ENCODE results near the gene CSF1.
"Not testable (repeated sequence)": the region's sequence is repeated elsewhere in the genome, so short reads cannot be mapped to it uniquely, and the experiment has no call there.

The CSF1 gene

GRCh38 chr1:109910123-109910962 is at the start of gene CSF1:
Gene CSF1 (plus strand): TSS chr1:109910849. CDS start chr1:109911024, 175 bp downstream.
- H3K4me1 ChIP-seq, result peaks cover 51% of the 10 kb centered on the region
- H3K36me3 ChIP-seq, result no peaks in the 10 kb centered on the region
- peak within 1 kb of the TSS; percentile 81 for H3K4me3 ChIP-seq
- TF ChIP-seq Cebpa-rat (IDR thresholded peaks at IDR 0.05), result no peak
- peak within 1 kb of the TSS; percentile 97 for H3K4me2 ChIP-seq
- H3K27ac ChIP-seq, result peak within 1 kb of the TSS; percentile 68
- peak within 1 kb of the TSS; percentile 79 for H3K9ac ChIP-seq
- no peaks in the 10 kb centered on the region for H4K20me1 ChIP-seq
- no peaks in the 10 kb centered on the region for H3K9me3 ChIP-seq
- peaks cover 47% of the 10 kb centered on the region for H3K27me3 ChIP-seq

- not testable (repeated sequence) for H3K9me3 ChIP-seq, H3K27ac ChIP-seq, H3K4me2 ChIP-seq, H3K4me3 ChIP-seq, H4K20me1 ChIP-seq, H3K36me3 ChIP-seq, H3K9ac ChIP-seq, H3K27me3 ChIP-seq, H3K4me1 ChIP-seq
Measured at GRCh38 chr1:109861616-109862015, 49.0 kb upstream of the CSF1 start.

GRCh38 chr1:109863667-109864046 is 47.0 kb upstream of the CSF1 start:
- no peaks in the 10 kb centered on the region for H3K36me3 ChIP-seq
- TF ChIP-seq Cebpa-rat (IDR thresholded peaks at IDR 0.05), result no peak
- H3K9me3 ChIP-seq, result peaks cover 5% of the 10 kb centered on the region; the same call in 1 of the 2 replicates

GRCh38 chr1:109864047-109864822 is 46.4 kb upstream of the CSF1 start:
- Histone ChIP-seq H3K4me2 (no peak overlapping the region), H4K20me1 (no peaks in the 10 kb centered on the region), H3K4me3 (no peak overlapping the region), H3K27ac (no peak overlapping the region), H3K4me1 (no peaks in the 10 kb centered on the region), H3K9me3 (peaks cover 5% of the 10 kb centered on the region; the same call in 1 of the 2 replicates), H3K36me3 (no peaks in the 10 kb centered on the region), H3K9ac (no peak overlapping the region), H3K27me3 (no peaks in the 10 kb centered on the region)
- TF ChIP-seq Cebpa-rat (IDR thresholded peaks at IDR 0.05), result no peak

More at GRCh38 chr1:109863667-109864046, 47.0 kb upstream of the CSF1 start:
- no peaks in the 10 kb centered on the region for H3K27me3 ChIP-seq
- H3K9ac ChIP-seq, result no peak overlapping the region
- no peak overlapping the region for H3K4me2 ChIP-seq
- H3K27ac ChIP-seq, result no peak overlapping the region
- H3K4me3 ChIP-seq, result no peak overlapping the region
- H4K20me1 ChIP-seq, result no peaks in the 10 kb centered on the region
- H3K4me1 ChIP-seq, result no peaks in the 10 kb centered on the region

GRCh38 chr1:109864930-109865612 is 45.6 kb upstream of the CSF1 start:
- no peaks in the 10 kb centered on the region for H4K20me1 ChIP-seq
- no peak for TF ChIP-seq Cebpa-rat (IDR thresholded peaks at IDR 0.05)
- H3K9me3 ChIP-seq, result peaks cover 5% of the 10 kb centered on the region; the same call in 1 of the 2 replicates
- H3K4me1 ChIP-seq, result no peaks in the 10 kb centered on the region
- no peak overlapping the region for H3K9ac ChIP-seq
- no peaks in the 10 kb centered on the region for H3K36me3 ChIP-seq
- no peaks in the 10 kb centered on the region for H3K27me3 ChIP-seq
- H3K4me3 ChIP-seq, result no peak overlapping the region
- no peak overlapping the region for H3K27ac ChIP-seq
- H3K4me2 ChIP-seq, result no peak overlapping the region

GRCh38 chr1:109866071-109866470 is 44.6 kb upstream of the CSF1 start:
- Histone ChIP-seq H3K9ac (no peak overlapping the region), H3K27me3 (no peaks in the 10 kb centered on the region), H4K20me1 (no peaks in the 10 kb centered on the region), H3K4me1 (no peaks in the 10 kb centered on the region), H3K27ac (no peak overlapping the region), H3K9me3 (peaks cover 5% of the 10 kb centered on the region; the same call in 1 of the 2 replicates), H3K36me3 (no peaks in the 10 kb centered on the region), H3K4me3 (no peak overlapping the region), H3K4me2 (no peak overlapping the region)
- no peak for TF ChIP-seq Cebpa-rat (IDR thresholded peaks at IDR 0.05)

- H3K27ac ChIP-seq, result no peak overlapping the region
- no peak overlapping the region for H3K4me2 ChIP-seq
Measured at GRCh38 chr1:109873278-109874175, 37.1 kb upstream of the CSF1 start.

GRCh38 chr1:109874445-109874844 is 36.2 kb upstream of the CSF1 start:
- peaks cover 15% of the 10 kb centered on the region for H3K4me1 ChIP-seq
- no peaks in the 10 kb centered on the region for H4K20me1 ChIP-seq
- no peaks in the 10 kb centered on the region for H3K9me3 ChIP-seq
- no peak overlapping the region for H3K9ac ChIP-seq
- H3K36me3 ChIP-seq, result no peaks in the 10 kb centered on the region
- TF ChIP-seq Cebpa-rat (IDR thresholded peaks at IDR 0.05), result no peak
- H3K4me2 ChIP-seq, result no peak overlapping the region
- H3K27ac ChIP-seq, result no peak overlapping the region
- H3K4me3 ChIP-seq, result no peak overlapping the region
- no peaks in the 10 kb centered on the region for H3K27me3 ChIP-seq

More at GRCh38 chr1:109873278-109874175, 37.1 kb upstream of the CSF1 start:
- H3K4me3 ChIP-seq, result no peak overlapping the region
- no peaks in the 10 kb centered on the region for H4K20me1 ChIP-seq
- no peak overlapping the region for H3K9ac ChIP-seq
- H3K9me3 ChIP-seq, result no peaks in the 10 kb centered on the region
- 0 out of 2 replicates have a peak, but pooled peaks have one; percentile 37 for TF ChIP-seq Cebpa-rat (IDR thresholded peaks at IDR 0.05)
- H3K27me3 ChIP-seq, result no peaks in the 10 kb centered on the region
- peaks cover 15% of the 10 kb centered on the region for H3K4me1 ChIP-seq
- H3K36me3 ChIP-seq, result no peaks in the 10 kb centered on the region

- H4K20me1 ChIP-seq, result no peaks in the 10 kb centered on the region
- H3K9ac ChIP-seq, result no peak overlapping the region
- H3K9me3 ChIP-seq, result no peaks in the 10 kb centered on the region
- H3K27me3 ChIP-seq, result no peaks in the 10 kb centered on the region
- TF ChIP-seq Cebpa-rat (IDR thresholded peaks at IDR 0.05), result no peak
- H3K4me2 ChIP-seq, result no peak overlapping the region
- H3K27ac ChIP-seq, result no peak overlapping the region
- H3K4me1 ChIP-seq, result peaks cover 15% of the 10 kb centered on the region
- H3K36me3 ChIP-seq, result no peaks in the 10 kb centered on the region
- no peak overlapping the region for H3K4me3 ChIP-seq
Measured at GRCh38 chr1:109875874-109876273, 34.8 kb upstream of the CSF1 start.
